HEK293 (cell line): Measurements from ENCODE around the gene GOLGA1.

Experiments used
- CTCF ChIP-seq: fragments of 450-650 bp; formaldehyde crosslinking; IDR thresholded peaks from 2 replicates; pipeline ENCODE4 v1.5.1; 2016; ENCODE audit warnings: missing biosample characterization, missing genetic modification characterization
- HIC1 ChIP-seq: fragments of 450-650 bp; formaldehyde crosslinking; IDR thresholded peaks from 2 replicates; pipeline ENCODE4 v1.5.1; 2016; ENCODE audit warnings: missing biosample characterization, missing genetic modification characterization
- REST ChIP-seq: fragments of 450-650 bp; formaldehyde crosslinking; IDR thresholded peaks from 2 replicates; pipeline ENCODE4 v1.5.1; 2016; ENCODE audit warnings: missing biosample characterization, missing genetic modification characterization
- SP2 ChIP-seq: fragments of 450-650 bp; formaldehyde crosslinking; IDR thresholded peaks from 2 replicates; pipeline ENCODE4 v1.5.1; 2016; ENCODE audit warnings: missing biosample characterization, missing genetic modification characterization
- TCF7L2 ChIP-seq: IDR thresholded peaks from 2 replicates; pipeline ENCODE4 v1.6.1; 2011; ENCODE audit warnings: low read depth, mild to moderate bottlenecking, inconsistent platforms, low read length, moderate library complexity, borderline replicate concordance
- YY1 ChIP-seq: fragments of 450-650 bp; formaldehyde crosslinking; IDR thresholded peaks from 2 replicates; pipeline ENCODE4 v1.5.1; 2018; ENCODE audit warnings: missing biosample characterization, missing genetic modification characterization
- ZBTB44 ChIP-seq: fragments of 450-650 bp; IDR thresholded peaks from 2 replicates; pipeline ENCODE4 v1.5.1; 2018; ENCODE audit warnings: missing biosample characterization, mild to moderate bottlenecking, missing genetic modification characterization
- ZNF132 ChIP-seq: fragments of 450-650 bp; formaldehyde crosslinking; IDR thresholded peaks from 2 replicates; pipeline ENCODE4 v1.5.1; 2017; ENCODE audit warnings: missing biosample characterization, missing genetic modification characterization, borderline replicate concordance
- ZNF26 ChIP-seq: fragments of 450-650 bp; formaldehyde crosslinking; IDR thresholded peaks from 2 replicates; pipeline ENCODE4 v1.5.1; 2016; ENCODE audit warnings: missing biosample characterization, missing genetic modification characterization
- ZNF350 ChIP-seq: fragments of 450-650 bp; formaldehyde crosslinking; IDR thresholded peaks from 2 replicates; pipeline ENCODE4 v1.5.0; 2017; ENCODE audit warnings: missing biosample characterization, mild to moderate bottlenecking, missing genetic modification characterization
- ZNF660 ChIP-seq: fragments of 450-650 bp; IDR thresholded peaks from 2 replicates; pipeline ENCODE4 v1.5.1; 2018; ENCODE audit warnings: missing biosample characterization, mild to moderate bottlenecking, missing genetic modification characterization
- TF ChIP-seq, protein P1 (sequence below): fragments of 450-650 bp; formaldehyde crosslinking; IDR thresholded peaks from 2 replicates; pipeline ENCODE4 v1.5.1; 2017; ENCODE audit warnings: missing biosample characterization, missing genetic modification characterization

- peak; percentile 99 for TF ChIP-seq HIC1 (tag by site-specific recombination)
- no peak for TF ChIP-seq REST (tag by site-specific recombination)
- TF ChIP-seq SP2 (tag by site-specific recombination), result peak; percentile 90
- peak; percentile 59; the same call in 1 of the 2 replicates for TF ChIP-seq CTCF
- no peak for TF ChIP-seq ZNF132 (tag by site-specific recombination)
- no peak for TF ChIP-seq ZBTB44
- TF ChIP-seq, protein P1, sequence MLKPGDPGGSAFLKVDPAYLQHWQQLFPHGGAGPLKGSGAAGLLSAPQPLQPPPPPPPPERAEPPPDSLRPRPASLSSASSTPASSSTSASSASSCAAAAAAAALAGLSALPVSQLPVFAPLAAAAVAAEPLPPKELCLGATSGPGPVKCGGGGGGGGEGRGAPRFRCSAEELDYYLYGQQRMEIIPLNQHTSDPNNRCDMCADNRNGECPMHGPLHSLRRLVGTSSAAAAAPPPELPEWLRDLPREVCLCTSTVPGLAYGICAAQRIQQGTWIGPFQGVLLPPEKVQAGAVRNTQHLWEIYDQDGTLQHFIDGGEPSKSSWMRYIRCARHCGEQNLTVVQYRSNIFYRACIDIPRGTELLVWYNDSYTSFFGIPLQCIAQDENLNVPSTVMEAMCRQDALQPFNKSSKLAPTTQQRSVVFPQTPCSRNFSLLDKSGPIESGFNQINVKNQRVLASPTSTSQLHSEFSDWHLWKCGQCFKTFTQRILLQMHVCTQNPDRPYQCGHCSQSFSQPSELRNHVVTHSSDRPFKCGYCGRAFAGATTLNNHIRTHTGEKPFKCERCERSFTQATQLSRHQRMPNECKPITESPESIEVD, result no peak
- TF ChIP-seq ZNF350 (tag by site-specific recombination), result no peak
- no peak for TF ChIP-seq ZNF26
- no peak for TF ChIP-seq TCF7L2
- 0 out of 2 replicates have a peak, but pooled peaks have one; percentile 30 for TF ChIP-seq ZNF660 (tag by site-specific recombination)
- peak; percentile 73 for TF ChIP-seq YY1
These were observed 79.3 kb downstream of the GOLGA1 start, which contains the start of the genes ARPC5L and RPL35 for GRCh38 chr9:124861342-124862229.
